ENCODE measurements around the gene H1-8.
"Not testable (repeated sequence)": the region's sequence is repeated elsewhere in the genome, so short reads cannot be mapped to it uniquely, and the experiment has no call there.

Gene H1-8

GRCh38 chr3:129515108-129515820 is 27.7 kb upstream of the H1-8 start:
- DNase-seq, result not testable (repeated sequence)

GRCh38 chr3:129515821-129516432 is 27.0 kb upstream of the H1-8 start:
- DNase-seq, result not testable (repeated sequence)

- no peak for DNase-seq
Observed at GRCh38 chr3:129517516-129517915, 25.5 kb upstream of the H1-8 start.

GRCh38 chr3:129518038-129518561 is 24.9 kb upstream of the H1-8 start:
- DNase-seq, result no peak

GRCh38 chr3:129518581-129518980 is 24.4 kb upstream of the H1-8 start:
- no peak for DNase-seq

GRCh38 chr3:129519449-129519848 is 23.5 kb upstream of the H1-8 start:
- no peak for DNase-seq

- no peak for DNase-seq
Observed at GRCh38 chr3:129519896-129520715, 22.9 kb upstream of the H1-8 start.

- DNase-seq, result no peak
Observed at GRCh38 chr3:129520960-129521359, 22.0 kb upstream of the H1-8 start.

- no peak for DNase-seq
Observed at GRCh38 chr3:129521611-129522010, 21.4 kb upstream of the H1-8 start.

- no peak for DNase-seq
Observed at GRCh38 chr3:129522953-129523352, 20.0 kb upstream of the H1-8 start.

- no peak for DNase-seq
Observed at GRCh38 chr3:129524081-129524480, 18.9 kb upstream of the H1-8 start.

- DNase-seq, result no peak
Observed at GRCh38 chr3:129525341-129525968, 17.5 kb upstream of the H1-8 start.

GRCh38 chr3:129526121-129526900 is 16.7 kb upstream of the H1-8 start:
- DNase-seq, result no peak

- no peak for DNase-seq
Observed at GRCh38 chr3:129527262-129527661, 15.7 kb upstream of the H1-8 start.

- DNase-seq, result no peak
Observed at GRCh38 chr3:129528589-129529100, 14.3 kb upstream of the H1-8 start, which contains the start of gene RHO. RHO (plus strand) TSS chr3:129528639; CDS start chr3:129528734, 95 bp downstream.

GRCh38 chr3:129529436-129530210 is 13.4 kb upstream of the H1-8 start:
- DNase-seq, result no peak

GRCh38 chr3:129530251-129530791 is 12.7 kb upstream of the H1-8 start:
- no peak for DNase-seq

- DNase-seq, result no peak
Observed at GRCh38 chr3:129530821-129531220, 12.2 kb upstream of the H1-8 start.

GRCh38 chr3:129531699-129532098 is 11.3 kb upstream of the H1-8 start:
- no peak for DNase-seq

GRCh38 chr3:129532261-129532660 is 10.7 kb upstream of the H1-8 start:
- no peak for DNase-seq

GRCh38 chr3:129533406-129533805 is 9.6 kb upstream of the H1-8 start:
- no peak for DNase-seq
